A549 (cell line): ENCODE results near the gene AMMECR1.

Experiments used
- CEBPB ChIP-seq, 2 experiments: fragments of >200 bp in 1 of 2; sonication (Bioruptor Twin) in 1 of 2; formaldehyde crosslinking in 1 of 2; IDR thresholded peaks; 2 replicates each; pipeline ENCODE4 v1.6.1; 2012 to 2016
- TF ChIP-seq, protein P1 (sequence below): fragments of >200 bp; sonication (Bioruptor Twin); formaldehyde crosslinking; IDR thresholded peaks from 3 replicates; pipeline ENCODE4 v1.5.1; 2016

DNA sequence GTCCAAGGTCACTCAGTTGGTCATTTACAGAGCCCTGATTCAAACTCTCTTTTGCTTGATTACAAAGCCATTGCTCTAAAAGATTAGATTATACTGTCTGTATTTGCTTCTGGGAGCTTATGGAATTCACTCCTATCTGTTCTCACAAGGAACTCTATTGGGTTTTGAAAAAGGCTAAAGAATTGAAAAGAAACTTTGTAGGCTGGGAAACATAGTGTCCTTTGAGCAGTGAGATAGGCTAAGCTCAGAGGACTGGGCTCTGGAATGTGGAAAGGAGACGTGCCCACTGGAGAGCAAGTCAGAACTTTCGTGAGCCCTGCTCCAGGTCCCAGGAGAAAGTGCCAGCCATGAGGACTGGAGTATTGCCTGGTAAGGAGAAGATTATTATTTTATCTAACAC is 40.7 kb upstream of the AMMECR1 start, which contains the start of gene RTL9:
- TF ChIP-seq, protein P1, sequence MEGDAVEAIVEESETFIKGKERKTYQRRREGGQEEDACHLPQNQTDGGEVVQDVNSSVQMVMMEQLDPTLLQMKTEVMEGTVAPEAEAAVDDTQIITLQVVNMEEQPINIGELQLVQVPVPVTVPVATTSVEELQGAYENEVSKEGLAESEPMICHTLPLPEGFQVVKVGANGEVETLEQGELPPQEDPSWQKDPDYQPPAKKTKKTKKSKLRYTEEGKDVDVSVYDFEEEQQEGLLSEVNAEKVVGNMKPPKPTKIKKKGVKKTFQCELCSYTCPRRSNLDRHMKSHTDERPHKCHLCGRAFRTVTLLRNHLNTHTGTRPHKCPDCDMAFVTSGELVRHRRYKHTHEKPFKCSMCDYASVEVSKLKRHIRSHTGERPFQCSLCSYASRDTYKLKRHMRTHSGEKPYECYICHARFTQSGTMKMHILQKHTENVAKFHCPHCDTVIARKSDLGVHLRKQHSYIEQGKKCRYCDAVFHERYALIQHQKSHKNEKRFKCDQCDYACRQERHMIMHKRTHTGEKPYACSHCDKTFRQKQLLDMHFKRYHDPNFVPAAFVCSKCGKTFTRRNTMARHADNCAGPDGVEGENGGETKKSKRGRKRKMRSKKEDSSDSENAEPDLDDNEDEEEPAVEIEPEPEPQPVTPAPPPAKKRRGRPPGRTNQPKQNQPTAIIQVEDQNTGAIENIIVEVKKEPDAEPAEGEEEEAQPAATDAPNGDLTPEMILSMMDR: no peak
- no peak for TF ChIP-seq CEBPB (IDR thresholded peaks at IDR 0.05)
